Measurements from ENCODE around the gene FAXDC2. TPM values are rescaled to one million over a fixed set of nuclear protein-coding genes. Genes with fewer than 3 reads are reported as not detected.

FAXDC2 gene
- total RNA-seq, 1 experiment from 2014 or later: 0.39 TPM

- POLR2A ChIA-PET: no interaction called here
- TF ChIP-seq POLR2AphosphoS5 (IDR thresholded peaks at IDR 0.05; ENCODE audit: low read depth, low read length) (no peak), SIN3A (IDR thresholded peaks at IDR 0.05; ENCODE audit: borderline replicate concordance, insufficient read depth, low read depth, low read length) (no peak), TCF7L2 (IDR thresholded peaks at IDR 0.05; ENCODE audit: low read depth, low read length) (no peak), CTCF (IDR thresholded peaks at IDR 0.05) (no peak), REST (IDR thresholded peaks at IDR 0.05; ENCODE audit: insufficient read depth in 1 of 2, low read depth in 2 of 2, low read length in 1 of 2) (no peak)
- no peak for DNase-seq (ENCODE audit: low read depth, low spot score)
Measured at GRCh38 chr5:154820383-154820782, 30.0 kb downstream of the FAXDC2 start.

GRCh38 chr5:154819546-154819945 is 30.9 kb downstream of the FAXDC2 start:
- TF ChIP-seq TCF7L2 (IDR thresholded peaks at IDR 0.05; ENCODE audit: low read depth, low read length) (no peak), CTCF (IDR thresholded peaks at IDR 0.05) (no peak), REST (IDR thresholded peaks at IDR 0.05; ENCODE audit: insufficient read depth in 1 of 2, low read depth in 2 of 2, low read length in 1 of 2) (no peak), POLR2AphosphoS5 (IDR thresholded peaks at IDR 0.05; ENCODE audit: low read depth, low read length) (no peak), SIN3A (IDR thresholded peaks at IDR 0.05; ENCODE audit: borderline replicate concordance, insufficient read depth, low read depth, low read length) (no peak)
- Histone ChIP-seq H3K27ac (ENCODE audit: low read length) (no peak overlapping the region), H3K27me3 (ENCODE audit: control insufficient read depth, insufficient read depth, low read length) (no peaks in the 10 kb centered on the region), H3K4me3 (ENCODE audit: low read depth in 2 of 2, low read length in 2 of 2) (no peak overlapping the region), H3K9me3 (ENCODE audit: control insufficient read depth, insufficient read depth, low read depth, low read length) (no peaks in the 10 kb centered on the region), H3K36me3 (ENCODE audit: control insufficient read depth, insufficient read depth, low read length) (peaks cover 25% of the 10 kb centered on the region), H3K4me1 (ENCODE audit: control insufficient read depth, insufficient read depth, low read length) (no peaks in the 10 kb centered on the region)
- ChIA-PET POLR2A (no interaction called here), CTCF (no interaction called here)
- no TSS peak for BruUV-seq (replicated peaks)
- in situ Hi-C loops (cut with HindIII; ENCODE audit: low pct_unique_long_range_greater_than_20kb, low sequenced_read_pairs): no loop called here
- ATAC-seq (no peak), DNase-seq (ENCODE audit: low read depth, low spot score) (no peak)
- intact Hi-C loops (cut with micrococcal nuclease; ENCODE audit: unreplicated experiment): no loop called here

More at GRCh38 chr5:154820383-154820782, 30.0 kb downstream of the FAXDC2 start:
- Histone ChIP-seq H3K4me3 (ENCODE audit: low read depth in 2 of 2, low read length in 2 of 2) (no peak overlapping the region), H3K9me3 (ENCODE audit: control insufficient read depth, insufficient read depth, low read depth, low read length) (no peaks in the 10 kb centered on the region), H3K36me3 (ENCODE audit: control insufficient read depth, insufficient read depth, low read length) (peaks cover 17% of the 10 kb centered on the region), H3K4me1 (ENCODE audit: control insufficient read depth, insufficient read depth, low read length) (no peaks in the 10 kb centered on the region), H3K27me3 (ENCODE audit: control insufficient read depth, insufficient read depth, low read length) (no peaks in the 10 kb centered on the region), H3K27ac (ENCODE audit: low read length) (no peak overlapping the region)
- ATAC-seq: no peak
- no TSS peak for BruUV-seq (replicated peaks)
- intact Hi-C loops (cut with micrococcal nuclease; ENCODE audit: unreplicated experiment) (no loop called here), in situ Hi-C loops (cut with HindIII; ENCODE audit: low pct_unique_long_range_greater_than_20kb, low sequenced_read_pairs) (no loop called here)
- CTCF ChIA-PET: no interaction called here
